ENCODE data around the gene ORC5. TPM values are rescaled to one million over a fixed set of nuclear protein-coding genes. Genes with fewer than 3 reads are reported as not detected.
A peak's percentile ranks its signal among the peaks of the same experiment; 100 is the strongest.

Gene ORC5
- total RNA-seq, 1 donor from 2014 or later, result 14.2 TPM

DNA sequence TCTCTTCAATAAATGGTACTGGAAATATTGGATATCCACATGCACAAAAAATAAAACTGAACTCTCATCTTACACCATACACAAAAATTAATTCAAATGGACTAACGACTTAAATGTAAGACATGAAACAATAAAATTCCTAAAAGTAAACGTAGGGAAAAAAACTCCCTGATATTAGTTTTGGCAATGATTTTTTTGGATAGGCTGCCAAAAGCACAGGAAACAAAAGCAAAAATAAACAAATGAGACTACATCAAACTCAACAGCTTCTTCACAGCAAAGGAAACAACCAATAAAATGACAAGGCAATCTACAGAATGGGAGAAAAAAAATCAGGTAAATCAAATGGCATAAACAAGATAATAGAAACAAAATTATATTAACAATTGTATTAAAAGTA, 65.7 kb downstream of the ORC5 start:
- Mint-ChIP-seq H3K4me3 (ENCODE audit: unreplicated experiment) (no peak overlapping the region), H3K4me1 (ENCODE audit: low read depth) (peaks cover 6% of the 10 kb centered on the region), H3K36me3 (ENCODE audit: low read depth) (peaks cover 7% of the 10 kb centered on the region), H3K9me3 (ENCODE audit: low read depth) (peaks cover 9% of the 10 kb centered on the region), H3K27ac (ENCODE audit: unreplicated experiment) (no peak overlapping the region), H3K27me3 (ENCODE audit: low read depth) (no peaks in the 10 kb centered on the region)
- TF ChIP-seq, protein P1, sequence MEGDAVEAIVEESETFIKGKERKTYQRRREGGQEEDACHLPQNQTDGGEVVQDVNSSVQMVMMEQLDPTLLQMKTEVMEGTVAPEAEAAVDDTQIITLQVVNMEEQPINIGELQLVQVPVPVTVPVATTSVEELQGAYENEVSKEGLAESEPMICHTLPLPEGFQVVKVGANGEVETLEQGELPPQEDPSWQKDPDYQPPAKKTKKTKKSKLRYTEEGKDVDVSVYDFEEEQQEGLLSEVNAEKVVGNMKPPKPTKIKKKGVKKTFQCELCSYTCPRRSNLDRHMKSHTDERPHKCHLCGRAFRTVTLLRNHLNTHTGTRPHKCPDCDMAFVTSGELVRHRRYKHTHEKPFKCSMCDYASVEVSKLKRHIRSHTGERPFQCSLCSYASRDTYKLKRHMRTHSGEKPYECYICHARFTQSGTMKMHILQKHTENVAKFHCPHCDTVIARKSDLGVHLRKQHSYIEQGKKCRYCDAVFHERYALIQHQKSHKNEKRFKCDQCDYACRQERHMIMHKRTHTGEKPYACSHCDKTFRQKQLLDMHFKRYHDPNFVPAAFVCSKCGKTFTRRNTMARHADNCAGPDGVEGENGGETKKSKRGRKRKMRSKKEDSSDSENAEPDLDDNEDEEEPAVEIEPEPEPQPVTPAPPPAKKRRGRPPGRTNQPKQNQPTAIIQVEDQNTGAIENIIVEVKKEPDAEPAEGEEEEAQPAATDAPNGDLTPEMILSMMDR (IDR thresholded peaks at IDR 0.05), result no peak
- DNase-seq (ENCODE audit: low spot score), result no peak

- H3K27ac Mint-ChIP-seq (ENCODE audit: unreplicated experiment), result no peak overlapping the region
- H3K9me3 Mint-ChIP-seq (ENCODE audit: low read depth), result peaks cover 4% of the 10 kb centered on the region
- H3K4me3 Mint-ChIP-seq (ENCODE audit: unreplicated experiment), result no peak overlapping the region
- H3K36me3 Mint-ChIP-seq (ENCODE audit: low read depth), result peaks cover 11% of the 10 kb centered on the region
- TF ChIP-seq, protein P1 (IDR thresholded peaks at IDR 0.05), result peak; percentile 11
- no peak for DNase-seq (ENCODE audit: low spot score)
- no peaks in the 10 kb centered on the region for H3K27me3 Mint-ChIP-seq (ENCODE audit: low read depth)
- peaks cover 6% of the 10 kb centered on the region for H3K4me1 Mint-ChIP-seq (ENCODE audit: low read depth)
Measured at GRCh38 chr7:104137971-104138370, 69.8 kb downstream of the ORC5 start.

DNA sequence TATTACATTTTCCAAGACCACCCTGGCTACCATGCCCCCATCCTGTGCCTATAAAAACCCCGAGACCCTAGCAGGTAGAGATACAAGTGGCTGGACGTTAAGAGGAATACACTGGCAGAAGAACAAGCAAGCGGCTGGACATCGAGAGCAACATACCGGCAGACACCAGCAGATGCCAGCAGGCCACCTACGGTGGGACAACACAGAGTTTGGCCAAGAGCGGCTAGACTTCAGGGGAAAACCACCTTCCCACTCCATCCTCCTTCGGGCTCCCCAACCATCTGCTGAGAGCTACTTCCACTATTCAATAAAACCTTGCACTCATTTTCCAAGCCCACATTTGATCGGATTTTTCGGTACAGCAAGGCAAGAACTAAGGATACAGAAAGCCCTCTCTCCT, 70.3 kb downstream of the ORC5 start:
- TF ChIP-seq, protein P1 (IDR thresholded peaks at IDR 0.05), result no peak
- no peak for DNase-seq (ENCODE audit: low spot score)
- peaks cover 8% of the 10 kb centered on the region for H3K36me3 Mint-ChIP-seq (ENCODE audit: low read depth)
- H3K27me3 Mint-ChIP-seq (ENCODE audit: low read depth), result no peaks in the 10 kb centered on the region
- peaks cover 4% of the 10 kb centered on the region for H3K9me3 Mint-ChIP-seq (ENCODE audit: low read depth)
- no peak overlapping the region for H3K4me3 Mint-ChIP-seq (ENCODE audit: unreplicated experiment)
- H3K27ac Mint-ChIP-seq (ENCODE audit: unreplicated experiment), result no peak overlapping the region
- H3K4me1 Mint-ChIP-seq (ENCODE audit: low read depth), result peaks cover 6% of the 10 kb centered on the region

- Mint-ChIP-seq H3K27me3 (ENCODE audit: low read depth) (no peaks in the 10 kb centered on the region), H3K36me3 (ENCODE audit: low read depth) (peaks cover 7% of the 10 kb centered on the region), H3K4me3 (ENCODE audit: unreplicated experiment) (no peak overlapping the region), H3K27ac (ENCODE audit: unreplicated experiment) (no peak overlapping the region), H3K9me3 (ENCODE audit: low read depth) (peaks cover 1% of the 10 kb centered on the region), H3K4me1 (ENCODE audit: low read depth) (peaks cover 6% of the 10 kb centered on the region)
- TF ChIP-seq, protein P1 (IDR thresholded peaks at IDR 0.05), result no peak
- no peak for DNase-seq (ENCODE audit: low spot score)
Measured at GRCh38 chr7:104136981-104137380, 70.8 kb downstream of the ORC5 start.

DNA sequence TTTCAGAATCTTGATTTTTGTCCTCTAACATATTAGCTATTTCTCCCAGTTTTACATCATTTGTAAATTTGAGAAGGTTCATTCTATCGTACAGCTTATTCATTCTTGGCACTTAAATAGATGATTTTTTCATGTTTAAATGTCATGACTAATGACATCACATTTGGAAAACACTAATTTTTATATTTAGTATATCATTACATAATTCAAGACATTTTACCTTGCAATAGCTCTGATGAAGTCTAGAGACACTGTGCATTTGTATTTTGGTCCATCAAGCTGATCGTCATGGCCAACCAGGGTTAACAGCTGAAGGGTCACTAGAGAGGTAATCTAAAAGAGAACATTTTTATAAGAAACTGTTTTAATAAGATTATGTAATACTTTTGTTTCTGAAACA, 71.3 kb downstream of the ORC5 start:
- Mint-ChIP-seq H3K4me1 (ENCODE audit: low read depth) (peaks cover 6% of the 10 kb centered on the region), H3K36me3 (ENCODE audit: low read depth) (peaks cover 10% of the 10 kb centered on the region), H3K27ac (ENCODE audit: unreplicated experiment) (no peak overlapping the region), H3K4me3 (ENCODE audit: unreplicated experiment) (no peak overlapping the region), H3K27me3 (ENCODE audit: low read depth) (no peaks in the 10 kb centered on the region), H3K9me3 (ENCODE audit: low read depth) (no peaks in the 10 kb centered on the region)
- TF ChIP-seq, protein P1 (IDR thresholded peaks at IDR 0.05), result no peak
- DNase-seq (ENCODE audit: low spot score), result no peak
